Coronary artery (tissue), 2 donors: ENCODE data around the gene ARHGAP10.

Experiments
- DNase-seq: peaks from one replicate; pipeline ENCODE4 v3.0.0-alpha.2; 2017; ENCODE audit warnings: low spot score
- H3K27ac ChIP-seq, 2 donors: fragments of 200-600 bp; sonication (generic); one replicate each; pipeline ENCODE4 v1.5.1; 2016 to 2019
- H3K4me3 ChIP-seq: fragments of 200-600 bp; sonication (generic); 2 replicates; pipeline ENCODE4 v1.5.1; 2016; ENCODE audit warnings: mild to moderate bottlenecking, moderate library complexity
- CTCF ChIP-seq: fragments of 200-600 bp; sonication (generic); IDR thresholded peaks from one replicate; pipeline ENCODE4 v1.5.1; 2019; ENCODE audit warnings: antibody characterized with exemption

The ARHGAP10 gene

GRCh38 chr4:147813109-147813773 lies 81.4 kb downstream of the ARHGAP10 start:
- TF ChIP-seq CTCF: no peak
- peak overlapping the region; percentile 17 for H3K4me3 ChIP-seq
- no peak for DNase-seq
- H3K27ac ChIP-seq: peak overlapping the region; percentile 39 to 58

- DNase-seq: no peak
- H3K27ac ChIP-seq: peak overlapping the region in 1 of 2 donors; percentile 32
- no peak overlapping the region for H3K4me3 ChIP-seq
- no peak for TF ChIP-seq CTCF
Measured at GRCh38 chr4:147813973-147814372, 82.1 kb downstream of the ARHGAP10 start.

GRCh38 chr4:147814376-147814775 lies 82.5 kb downstream of the ARHGAP10 start:
- no peak for TF ChIP-seq CTCF
- no peak for DNase-seq
- Histone ChIP-seq H3K4me3 (no peak overlapping the region), H3K27ac (peak overlapping the region; percentile 32 to 87)

- TF ChIP-seq CTCF: no peak
- H3K4me3 ChIP-seq: no peak overlapping the region
- peak overlapping the region; percentile 71 to 87 for H3K27ac ChIP-seq
- DNase-seq: no peak
Measured at GRCh38 chr4:147815741-147816140, 83.9 kb downstream of the ARHGAP10 start.

GRCh38 chr4:147816382-147817254 lies 84.7 kb downstream of the ARHGAP10 start:
- DNase-seq: no peak
- Histone ChIP-seq H3K27ac (peak overlapping the region; percentile 71 to 87), H3K4me3 (no peak overlapping the region)
- no peak for TF ChIP-seq CTCF

GRCh38 chr4:147820975-147821374 lies 89.1 kb downstream of the ARHGAP10 start:
- no peak for DNase-seq
- Histone ChIP-seq H3K4me3 (no peak overlapping the region), H3K27ac (peak overlapping the region in 1 of 2 donors; percentile 20)
- TF ChIP-seq CTCF: no peak

GRCh38 chr4:147821555-147821954 lies 89.7 kb downstream of the ARHGAP10 start:
- H3K4me3 ChIP-seq: no peak overlapping the region
- no peak for TF ChIP-seq CTCF
- DNase-seq: no peak
- peak overlapping the region in 1 of 2 donors; percentile 20 for H3K27ac ChIP-seq
